GM19455 (cell line): ENCODE data around the gene ZNF765.
A peak's percentile ranks its signal among the peaks of the same experiment; 100 is the strongest.
"Not testable (repeated sequence)": the region's sequence is repeated elsewhere in the genome, so short reads cannot be mapped to it uniquely, and the experiment has no call there.

Experiments used
- ATAC-seq: cut with Tn5 transposase; IDR thresholded peaks from one replicate; pipeline ENCODE4 v1.9.1; 2021; ENCODE audit not compliant: unreplicated experiment

Gene ZNF765

DNA sequence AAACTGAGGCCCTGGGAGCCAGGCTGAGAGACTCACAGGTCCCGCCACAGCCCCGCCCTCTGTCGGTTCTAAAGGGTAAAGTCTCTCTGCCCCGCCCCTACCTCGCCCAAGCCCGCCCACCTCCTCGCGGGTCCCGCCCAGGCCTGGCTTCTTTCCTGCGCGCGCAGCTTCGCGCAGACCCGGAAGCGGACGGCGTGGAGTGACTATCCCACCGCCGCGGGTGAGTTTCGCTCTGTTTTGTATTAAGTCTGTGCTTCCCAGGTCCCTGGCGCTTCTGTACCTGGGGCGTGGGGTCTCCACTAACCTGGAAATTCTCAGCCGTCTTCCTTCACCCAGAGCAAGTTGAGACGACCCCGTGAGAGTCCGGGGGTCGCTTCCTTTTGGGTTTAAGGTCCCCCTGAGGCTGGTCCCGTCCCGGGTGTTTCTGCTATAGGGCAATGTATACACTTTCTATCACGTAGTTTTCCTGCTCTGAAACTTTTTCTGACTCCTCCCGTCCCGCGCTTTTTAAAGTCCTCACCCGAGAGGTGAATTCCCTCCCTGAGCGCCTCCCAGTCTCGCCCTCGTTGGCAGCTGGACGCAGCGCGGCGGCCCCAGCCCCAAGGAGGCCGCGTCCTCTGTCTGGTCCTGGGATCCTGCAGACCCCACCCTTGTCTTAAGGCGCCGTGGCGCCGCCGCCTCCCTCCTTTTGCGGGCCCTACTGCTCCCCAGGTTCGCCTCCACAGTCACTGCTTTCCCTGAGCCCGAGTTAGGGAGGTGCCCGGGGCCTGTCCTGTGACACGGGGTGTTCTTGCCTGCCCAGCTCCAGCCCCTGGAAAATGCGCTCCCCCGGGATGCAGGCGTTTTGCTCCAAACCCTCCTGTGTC, at the start of gene ZNF765:
Gene ZNF765 (plus strand): TSS at position 176 of the 866 bp plus-strand sequence. CDS start 2,867 bp downstream, outside the sequence.
- peak; percentile 86 for ATAC-seq

DNA sequence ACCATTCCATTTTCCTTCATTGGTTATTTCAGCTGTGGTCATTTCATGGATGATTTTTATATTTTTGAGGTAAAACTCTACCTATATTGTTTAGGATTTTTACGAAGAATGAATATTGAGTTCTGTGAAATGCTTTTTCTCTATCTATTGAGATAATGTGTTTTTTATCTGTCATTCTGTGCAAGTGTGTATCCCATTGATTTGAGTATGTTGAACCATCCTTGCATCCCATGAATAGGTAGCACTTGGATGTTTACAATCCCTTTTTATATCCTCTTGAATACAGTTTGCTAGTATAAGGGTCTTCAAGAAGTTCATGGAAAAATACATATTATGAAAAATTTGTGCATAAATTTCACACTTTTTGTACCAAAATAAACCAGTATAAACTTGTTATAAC, 39.2 kb upstream of the ZNF765 start:
- no peak for ATAC-seq

DNA sequence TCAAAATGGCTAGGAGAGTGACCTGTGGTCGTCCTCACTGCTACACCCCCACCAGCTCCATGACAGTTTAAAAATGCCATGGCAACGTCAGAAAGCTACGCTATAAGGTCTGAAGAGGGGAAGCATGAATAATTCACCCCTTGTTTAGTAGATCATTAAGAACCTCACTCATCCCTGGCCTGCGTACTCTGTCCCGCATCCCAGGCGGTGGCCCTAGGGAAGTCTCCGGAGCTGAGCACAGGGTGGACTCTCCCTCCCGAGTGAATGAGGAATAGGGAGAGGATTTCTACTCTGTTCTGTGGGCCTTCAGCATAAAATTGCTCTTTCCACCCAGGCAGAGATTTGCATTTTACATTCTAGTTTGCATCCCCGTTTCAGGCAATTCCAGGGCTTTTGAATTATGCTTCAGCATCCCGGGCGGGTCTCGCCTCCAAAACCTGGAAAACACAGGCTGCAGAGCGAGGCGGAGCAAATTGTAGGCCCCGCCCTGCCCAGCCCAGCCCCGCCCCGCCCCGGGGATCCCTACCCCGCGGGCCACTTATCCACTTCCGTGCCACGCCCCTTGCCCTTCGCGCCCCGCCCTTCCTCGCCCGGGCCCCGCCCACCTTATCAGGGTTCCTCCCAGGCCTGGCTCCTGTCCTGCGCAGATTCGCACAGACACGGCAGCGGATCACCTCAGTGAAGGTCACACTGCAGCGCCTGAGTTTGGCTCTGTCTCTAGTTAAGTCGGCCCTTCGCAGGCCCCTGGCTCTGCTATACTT, 36.9 kb upstream of the ZNF765 start:
- ATAC-seq = no peak

DNA sequence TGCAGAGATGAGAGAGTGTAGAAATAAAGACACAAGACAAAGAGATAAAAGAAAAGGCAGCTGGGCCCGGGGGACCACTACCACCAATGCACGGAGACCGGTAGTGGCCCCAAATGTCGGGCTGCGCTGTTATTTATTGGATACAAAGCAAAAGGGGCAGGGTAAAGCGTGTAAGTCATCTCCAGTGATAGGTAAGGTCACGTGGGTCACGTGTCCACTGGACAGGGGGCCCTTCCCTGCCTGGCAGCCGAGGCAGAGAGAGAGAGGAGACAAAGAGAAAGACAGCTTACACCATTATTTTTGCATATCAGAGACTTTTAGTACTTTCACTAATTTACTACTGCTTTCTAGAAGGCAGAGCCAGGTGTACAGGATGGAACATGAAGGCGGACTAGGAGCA, 34.9 kb upstream of the ZNF765 start:
- not testable (repeated sequence) for ATAC-seq

DNA sequence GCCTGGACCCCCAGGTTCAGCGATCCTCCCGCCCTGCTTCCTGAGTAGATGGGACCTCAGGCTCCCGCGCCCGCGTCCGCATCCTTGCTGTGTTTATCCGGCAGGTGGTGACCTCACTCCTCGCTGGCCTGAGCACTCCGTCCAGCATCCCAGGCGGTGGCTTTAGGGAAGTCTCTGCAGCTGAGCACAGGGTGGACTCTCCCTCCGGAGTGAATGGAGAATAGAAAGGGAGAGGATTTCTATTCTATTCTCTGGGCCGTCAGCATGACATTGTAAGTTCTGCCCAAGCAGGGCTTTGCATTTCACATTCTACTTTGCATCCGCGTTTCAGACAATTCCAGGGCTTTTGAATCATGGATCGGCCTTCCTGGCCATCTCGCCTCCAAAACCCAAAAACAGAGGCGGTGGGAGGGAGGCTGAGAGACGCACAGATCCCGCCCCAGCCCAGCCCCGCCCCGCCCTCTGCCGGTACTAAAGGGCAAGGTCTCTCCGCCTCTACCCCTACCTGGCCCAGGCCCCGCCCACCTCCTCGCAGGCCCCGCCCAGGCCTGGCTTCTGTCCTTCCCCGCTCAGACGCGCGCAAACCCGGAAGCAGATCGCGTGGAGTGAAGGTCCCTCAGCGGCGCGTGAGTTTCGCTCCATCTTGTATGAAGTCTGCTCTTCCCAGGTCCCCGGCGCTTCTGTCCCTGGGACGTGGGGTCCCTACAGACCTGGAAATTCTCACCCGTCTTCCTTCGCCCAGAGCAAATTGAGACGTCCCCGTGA, 29.6 kb upstream of the ZNF765 start, which contains the start of gene ZNF525:
Gene ZNF525 (plus strand): TSS at position 572 of the 765 bp plus-strand sequence. CDS start 6,577 bp downstream, outside the sequence.
- peak; percentile 87 for ATAC-seq

DNA sequence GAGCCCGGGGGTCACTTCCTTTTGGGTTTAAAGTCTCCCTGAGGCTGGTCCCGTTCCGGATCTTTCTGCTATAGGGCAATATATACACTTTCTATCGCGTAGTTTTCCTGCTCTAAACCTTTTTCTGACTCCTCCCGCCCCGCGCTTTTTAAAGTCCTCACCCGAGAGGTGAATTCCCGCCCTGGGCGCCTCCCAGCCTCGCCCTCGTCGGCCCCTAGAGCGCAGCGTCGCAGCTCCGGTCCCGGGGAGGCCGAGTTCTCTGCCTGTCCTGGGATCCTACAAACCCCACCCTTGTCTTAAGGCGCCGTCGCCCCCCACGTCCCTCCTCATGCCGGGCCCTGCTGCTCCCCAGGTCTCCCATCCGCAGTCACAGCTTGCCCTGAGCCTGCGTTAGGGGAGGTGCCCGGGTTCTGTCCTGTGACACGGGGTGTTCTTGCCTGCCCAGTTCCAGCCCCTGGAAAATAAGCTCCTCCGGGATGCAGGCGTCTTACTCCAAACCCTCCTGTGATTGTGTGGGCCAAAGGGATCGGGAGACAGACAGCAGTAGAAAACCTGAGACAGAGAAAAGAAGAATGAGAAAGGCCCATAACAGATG, 29.0 kb upstream of the ZNF765 start:
- ATAC-seq = peak; percentile 40

DNA sequence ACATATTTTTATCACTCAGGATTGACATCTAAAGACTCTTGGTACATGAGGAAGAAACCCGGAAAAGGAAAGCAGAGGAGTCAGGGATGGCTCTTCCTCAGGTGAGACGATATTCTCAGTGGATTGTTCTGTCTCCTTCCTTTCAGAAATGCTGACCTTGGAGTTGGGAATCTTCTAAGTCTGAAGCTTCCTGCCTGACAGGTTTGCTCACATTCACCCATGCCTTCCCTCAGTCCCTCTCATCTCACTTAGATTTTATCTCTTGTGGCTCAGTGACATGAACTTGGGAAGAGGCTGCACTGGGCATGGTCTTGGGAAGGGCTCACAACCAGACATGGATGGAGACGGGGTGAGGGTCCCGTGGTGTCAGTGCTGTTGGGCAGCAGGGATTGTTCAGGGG, 22.8 kb upstream of the ZNF765 start:
- no peak for ATAC-seq

DNA sequence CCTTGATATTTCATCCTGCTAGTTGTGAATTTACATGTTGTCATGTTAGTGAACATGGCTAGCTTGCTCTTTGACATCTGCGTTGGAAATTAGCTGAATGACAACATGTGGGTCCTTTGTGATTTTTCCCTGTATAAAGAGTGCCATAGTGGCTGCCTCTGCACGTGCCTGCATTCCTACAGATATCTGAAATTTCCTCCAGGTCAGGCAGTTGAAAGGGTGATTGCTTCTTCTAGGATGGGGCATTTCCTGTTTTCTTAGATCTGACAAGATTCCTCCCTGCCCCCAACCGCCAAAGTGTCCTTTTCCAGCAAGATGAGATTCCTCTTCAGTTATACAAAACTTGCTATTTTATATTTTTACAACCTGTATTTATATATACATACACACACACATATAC, 20.7 kb upstream of the ZNF765 start:
- no peak for ATAC-seq

DNA sequence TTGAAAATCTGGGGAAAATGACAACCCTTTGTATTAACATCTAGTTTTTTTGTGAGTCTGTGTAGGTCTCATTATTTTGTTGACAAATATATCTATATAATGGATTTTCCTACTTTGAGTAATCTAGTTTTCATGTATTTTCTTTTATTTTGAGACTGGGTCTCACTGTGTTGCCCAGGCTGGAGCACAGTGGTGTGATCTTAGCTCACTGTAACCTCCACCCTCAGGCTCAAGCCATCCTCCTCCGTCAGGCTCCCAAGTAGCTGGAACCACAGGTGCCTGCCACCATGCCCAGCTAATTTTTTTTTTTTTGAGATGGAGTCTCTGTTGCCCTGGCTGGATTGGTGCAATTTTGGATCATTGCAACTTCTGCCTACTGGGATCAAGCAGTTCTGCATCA, 20.2 kb upstream of the ZNF765 start:
- no peak for ATAC-seq

DNA sequence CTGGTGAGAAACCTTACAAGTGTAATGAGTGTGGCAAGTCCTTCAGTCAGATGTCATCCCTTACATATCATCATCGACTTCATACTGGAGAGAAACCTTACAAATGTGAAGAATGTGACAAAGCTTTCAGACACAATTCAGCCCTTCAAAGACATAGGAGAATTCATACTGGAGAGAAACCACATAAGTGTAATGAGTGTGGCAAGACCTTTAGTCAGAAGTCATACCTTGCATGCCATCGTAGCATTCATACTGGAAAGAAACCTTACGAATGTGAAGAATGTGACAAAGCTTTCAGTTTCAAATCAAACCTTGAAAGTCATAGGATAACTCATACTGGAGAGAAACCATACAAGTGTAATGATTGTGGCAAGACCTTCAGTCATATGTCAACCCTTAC, 13.6 kb upstream of the ZNF765 start:
- ATAC-seq = no peak

DNA sequence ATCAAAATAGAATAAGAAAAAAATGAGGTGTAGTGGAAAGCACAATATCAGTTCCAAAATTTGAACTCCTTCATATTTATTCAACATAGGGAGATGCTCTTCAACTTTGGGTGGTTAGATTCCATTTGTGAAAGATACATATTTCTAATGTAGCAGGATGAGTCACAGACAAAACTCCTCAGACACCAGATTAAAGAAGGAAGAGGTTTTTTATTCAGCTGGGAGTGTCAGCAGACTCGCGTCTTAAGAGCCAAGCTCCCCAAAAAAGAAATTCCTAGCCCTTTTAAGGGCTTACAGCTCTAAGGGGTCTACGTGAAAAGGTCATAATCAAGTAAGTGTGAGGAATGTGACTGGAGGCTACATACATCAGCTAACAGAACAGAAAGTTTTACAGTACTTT, 6.8 kb upstream of the ZNF765 start:
- ATAC-seq = no peak

DNA sequence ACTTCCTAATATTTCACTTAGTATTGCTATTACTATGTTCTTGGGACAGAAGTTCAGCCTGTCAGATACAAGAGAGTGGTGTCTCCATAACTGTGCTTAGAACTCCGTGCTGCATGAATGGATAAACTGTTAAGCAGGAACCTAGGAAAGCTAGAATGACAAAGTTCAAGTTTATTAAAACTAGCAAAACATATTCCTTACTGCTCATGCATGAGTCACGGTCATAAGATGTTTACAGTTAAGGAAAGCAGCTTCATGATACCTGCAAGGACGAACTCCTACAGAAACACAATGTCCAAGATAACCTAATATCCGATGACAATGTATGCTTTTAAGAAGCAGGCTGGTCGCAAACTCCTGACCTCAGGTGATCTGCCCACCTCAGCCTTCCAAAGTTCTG, 6.0 kb upstream of the ZNF765 start:
- ATAC-seq = no peak

DNA sequence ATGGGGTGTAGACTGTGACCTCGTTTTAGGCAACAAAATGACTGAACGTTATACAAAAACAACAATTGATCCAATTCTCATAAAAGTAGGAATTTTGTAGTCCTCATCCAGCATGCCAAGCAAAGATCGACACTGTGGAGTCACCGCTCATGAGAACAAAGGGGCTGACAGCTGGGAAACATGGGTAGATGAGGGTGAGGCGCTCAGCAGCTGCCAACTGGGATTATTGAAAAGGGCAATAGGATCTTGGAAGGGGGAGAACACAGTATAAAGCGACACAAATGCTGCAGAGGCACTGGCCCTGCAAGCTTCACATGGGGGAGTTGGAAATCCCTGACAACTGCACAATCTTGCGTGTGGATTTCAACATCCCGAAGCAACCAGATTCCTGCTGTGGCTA, 5.4 kb upstream of the ZNF765 start:
- ATAC-seq = no peak

DNA sequence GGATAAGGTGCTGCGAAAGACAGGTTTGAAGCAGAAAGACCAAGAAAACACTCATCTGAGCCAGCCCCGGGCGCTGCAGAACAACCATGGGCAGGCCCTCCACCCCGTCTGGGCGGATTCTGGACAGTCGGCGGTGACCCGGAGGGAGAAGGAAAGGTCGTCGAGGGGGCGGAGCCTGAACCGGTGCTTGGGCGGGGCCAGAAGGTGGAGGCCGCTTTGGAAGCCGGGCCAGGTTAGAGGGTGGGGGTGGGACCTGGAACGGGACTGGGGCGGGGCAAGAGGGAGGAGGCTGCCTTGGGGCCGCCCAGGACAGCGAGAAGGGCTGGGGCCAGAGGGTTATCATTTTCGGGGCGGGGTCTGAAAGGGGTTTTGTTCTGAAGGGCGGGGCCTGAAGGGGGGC, 5.0 kb upstream of the ZNF765 start:
- no peak for ATAC-seq

DNA sequence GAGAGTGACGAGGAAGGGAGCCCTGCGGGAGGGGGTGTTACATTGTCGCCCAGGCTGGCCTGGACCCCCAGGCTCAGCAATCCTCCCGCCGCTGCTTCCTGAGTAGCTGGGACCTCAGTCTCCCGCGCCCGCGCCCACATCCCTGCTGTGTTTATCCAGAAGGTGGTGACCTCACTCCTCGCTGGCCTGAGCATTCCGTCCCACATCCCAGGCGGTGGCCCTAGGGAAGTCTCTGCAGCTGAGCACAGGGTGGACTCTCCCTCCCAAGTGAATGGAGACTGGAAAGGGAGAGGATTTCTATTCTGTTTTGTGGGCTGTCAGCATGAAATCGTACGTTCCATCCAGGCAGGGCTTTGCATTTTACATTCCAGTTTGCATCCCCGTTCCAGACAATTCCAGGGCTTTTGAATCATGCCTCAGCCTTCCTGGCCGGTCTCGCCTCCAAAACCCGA, 401 bp upstream of the ZNF765 start:
- ATAC-seq = no peak

DNA sequence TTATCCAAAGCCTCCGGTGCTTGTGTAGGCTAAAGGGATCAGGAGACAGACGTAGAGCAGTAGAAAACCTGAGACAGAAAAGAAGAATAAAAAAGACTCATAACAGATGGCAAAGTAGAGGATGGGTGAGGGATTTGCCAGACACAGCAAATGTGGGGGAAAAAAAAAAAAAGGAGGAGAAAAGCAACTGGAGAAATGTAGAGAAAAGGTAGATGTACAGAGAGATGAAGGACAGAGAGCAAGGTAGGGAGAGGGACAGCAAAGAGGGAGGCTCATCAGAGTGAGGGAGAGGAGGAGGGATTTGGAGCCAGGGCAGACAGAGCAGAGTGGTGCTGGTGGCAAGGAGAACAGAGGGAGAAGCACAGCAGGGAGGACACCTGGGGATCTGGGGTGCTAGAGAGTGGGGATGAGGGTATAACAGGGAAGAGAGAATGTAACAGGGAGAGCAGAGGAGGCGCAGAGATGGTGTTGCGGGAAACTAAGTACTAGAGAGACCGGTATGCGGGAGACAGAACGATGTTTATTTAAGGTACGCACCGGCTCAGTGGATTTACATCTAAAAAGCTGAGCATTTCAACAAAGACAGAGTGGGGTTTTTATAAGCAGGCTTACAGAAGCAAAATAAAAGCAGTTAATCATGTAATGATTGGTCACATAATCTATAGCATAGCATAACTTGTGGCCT, 1.0 kb downstream of the ZNF765 start:
- not testable (repeated sequence) for ATAC-seq

DNA sequence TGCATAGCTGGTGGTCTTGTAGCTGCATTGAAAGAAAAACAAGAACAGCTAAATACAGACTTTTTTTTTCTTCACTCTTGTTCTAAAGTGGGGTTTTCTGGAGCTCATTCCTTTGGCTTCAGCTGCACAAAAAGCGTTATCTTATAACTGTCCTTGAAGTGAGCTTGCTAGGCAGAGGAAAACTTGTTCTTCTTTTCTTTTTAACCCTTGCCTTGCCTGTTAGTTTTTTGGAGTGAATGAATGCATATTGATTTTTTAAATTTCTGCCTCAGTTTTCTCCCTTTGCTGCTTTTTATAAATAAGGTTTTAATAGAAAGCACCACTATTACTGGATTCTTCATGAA, 1.5 kb downstream of the ZNF765 start:
- no peak for ATAC-seq

DNA sequence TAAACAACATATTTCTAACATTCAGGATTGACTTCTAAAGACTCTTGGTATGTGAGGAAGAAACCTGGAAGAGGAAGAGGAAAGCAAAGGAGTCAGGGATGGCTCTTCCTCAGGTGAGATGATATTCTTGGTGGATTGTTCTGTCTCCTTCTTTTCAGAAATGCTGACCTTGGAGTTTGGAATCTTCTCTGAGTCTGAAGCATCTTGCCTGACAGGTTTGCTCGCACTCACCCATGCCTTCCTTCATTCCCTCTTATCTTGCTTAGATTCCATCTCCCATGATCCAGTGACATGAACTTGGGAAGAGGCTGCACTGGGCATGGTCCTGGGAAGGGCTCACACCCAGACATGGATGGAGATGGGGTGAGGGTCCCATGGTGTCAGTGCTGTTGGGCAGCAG, 3.0 kb downstream of the ZNF765 start:
- ATAC-seq = not testable (repeated sequence)

DNA sequence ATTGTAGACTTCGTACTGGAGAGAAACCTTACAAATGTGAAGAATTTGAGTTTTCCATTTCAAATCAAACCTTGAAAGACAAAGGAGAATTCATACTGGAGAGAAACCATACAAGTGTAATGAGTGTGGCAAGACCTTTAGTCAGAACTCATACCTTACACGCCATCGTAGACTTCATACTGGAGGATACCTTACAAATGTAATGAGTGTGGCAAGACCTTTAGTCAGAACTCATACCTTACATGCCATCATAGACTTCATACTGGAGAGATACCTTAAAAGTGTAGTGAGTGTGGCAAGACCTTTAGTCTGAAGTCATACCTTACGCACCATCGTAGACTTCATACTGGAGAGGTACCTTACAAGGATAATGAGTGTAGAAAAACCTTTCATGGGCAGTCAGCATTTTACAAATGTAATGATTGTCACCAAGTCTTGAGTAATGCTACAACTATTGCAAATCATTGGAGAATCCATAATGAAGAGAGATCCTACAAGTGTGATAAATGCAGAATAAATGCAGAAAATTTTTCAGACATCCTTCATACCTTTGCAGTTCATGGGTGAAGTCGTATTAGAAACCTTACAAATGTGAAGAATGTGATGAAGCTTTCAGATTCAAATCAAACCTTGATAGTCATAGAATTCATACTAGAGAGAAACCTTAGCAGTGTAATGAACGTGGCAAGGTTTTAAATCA, 14.7 kb downstream of the ZNF765 start:
- ATAC-seq = no peak
